Hematopoietic multipotent progenitor cell (in vitro differentiated cells): ENCODE results near the gene A4GNT. TPM values are rescaled to one million over a fixed set of nuclear protein-coding genes. Genes with fewer than 3 reads are reported as not detected.
"Not testable (repeated sequence)": the region's sequence is repeated elsewhere in the genome, so short reads cannot be mapped to it uniquely, and the experiment has no call there.

ENCODE experiments used
- DNase-seq, 3 donors: peaks; one replicate each; pipeline ENCODE4 v3.0.0-alpha.2; 2011 to 2015; ENCODE audit warnings: low read depth in 2 of 3, low spot score in 2 of 3
- total RNA-seq: library from RNA; depleted of rRNA; stranded (reverse); fragments of >200 nt; gene quantifications from one replicate; pipeline ENCODE4 v1.2.3, GENCODE V29; 2012

Gene A4GNT
- not detected for total RNA-seq

- no peak for DNase-seq
Observed at GRCh38 chr3:138132239-138132638, at the start of gene A4GNT. Gene A4GNT (minus strand): TSS chr3:138132390. CDS start chr3:138131256, 1,134 bp downstream.

- DNase-seq = peak in 2 of 3 donors; percentile 44 to 68
Observed at GRCh38 chr3:138180375-138181029, 48.3 kb upstream of the A4GNT start.

GRCh38 chr3:138174421-138175131 lies 42.4 kb upstream of the A4GNT start, which contains the start of gene DBR1:
Gene DBR1 (minus strand): TSS chr3:138174921. CDS start chr3:138174795, 126 bp downstream.
- peak; percentile 69 to 89 (median 83) for DNase-seq

- DNase-seq = peak in 1 of 3 donors; percentile 14
Observed at GRCh38 chr3:138173769-138174420, 41.7 kb upstream of the A4GNT start.

GRCh38 chr3:138172625-138173024 lies 40.4 kb upstream of the A4GNT start:
- no peak for DNase-seq

- no peak for DNase-seq
Observed at GRCh38 chr3:138165061-138165460, 32.9 kb upstream of the A4GNT start.

- no peak for DNase-seq
Observed at GRCh38 chr3:138157743-138158142, 25.6 kb upstream of the A4GNT start.

GRCh38 chr3:138154534-138154933 lies 22.3 kb upstream of the A4GNT start:
- DNase-seq = no peak

- no peak for DNase-seq
Observed at GRCh38 chr3:138148503-138148902, 16.3 kb upstream of the A4GNT start.

- DNase-seq = not testable (repeated sequence)
Observed at GRCh38 chr3:138142181-138142580, 10.0 kb upstream of the A4GNT start.

GRCh38 chr3:138140940-138141339 lies 8.8 kb upstream of the A4GNT start:
- DNase-seq = no peak

GRCh38 chr3:138139691-138140090 lies 7.5 kb upstream of the A4GNT start:
- no peak for DNase-seq

- no peak for DNase-seq
Observed at GRCh38 chr3:138137861-138138260, 5.7 kb upstream of the A4GNT start.

- DNase-seq = no peak
Observed at GRCh38 chr3:138136201-138136600, 4.0 kb upstream of the A4GNT start.

- no peak for DNase-seq
Observed at GRCh38 chr3:138135833-138136194, 3.6 kb upstream of the A4GNT start.

- DNase-seq = peak in 1 of 3 donors; percentile 42
Observed at GRCh38 chr3:138135146-138135832, 3.1 kb upstream of the A4GNT start.

GRCh38 chr3:138127636-138128365 lies 4.4 kb downstream of the A4GNT start:
- DNase-seq = no peak

GRCh38 chr3:138125548-138126221 lies 6.5 kb downstream of the A4GNT start:
- DNase-seq = no peak

GRCh38 chr3:138124706-138125355 lies 7.4 kb downstream of the A4GNT start:
- no peak for DNase-seq
